Measurements from ENCODE around the gene EFCAB6.

- TF ChIP-seq CTCF (IDR thresholded peaks at IDR 0.05; ENCODE audit: borderline replicate concordance, extremely low read depth, low read length, poor library complexity, severe bottlenecking) (no peak), EZH2 (IDR thresholded peaks at IDR 0.05; ENCODE audit: borderline replicate concordance, low read depth, low read length, severe bottlenecking) (no peak)
Measured at GRCh38 chr22:43852573-43853327, 40.6 kb upstream of the EFCAB6 start.
